D341Med (cell line): Measurements from ENCODE around the gene GLRA1.
A peak's percentile ranks its signal among the peaks of the same experiment; 100 is the strongest.

Experiments
- DNase-seq: peaks from one replicate; pipeline ENCODE4 v3.0.0; 2012; ENCODE audit warnings: low spot score

GLRA1 gene

DNA sequence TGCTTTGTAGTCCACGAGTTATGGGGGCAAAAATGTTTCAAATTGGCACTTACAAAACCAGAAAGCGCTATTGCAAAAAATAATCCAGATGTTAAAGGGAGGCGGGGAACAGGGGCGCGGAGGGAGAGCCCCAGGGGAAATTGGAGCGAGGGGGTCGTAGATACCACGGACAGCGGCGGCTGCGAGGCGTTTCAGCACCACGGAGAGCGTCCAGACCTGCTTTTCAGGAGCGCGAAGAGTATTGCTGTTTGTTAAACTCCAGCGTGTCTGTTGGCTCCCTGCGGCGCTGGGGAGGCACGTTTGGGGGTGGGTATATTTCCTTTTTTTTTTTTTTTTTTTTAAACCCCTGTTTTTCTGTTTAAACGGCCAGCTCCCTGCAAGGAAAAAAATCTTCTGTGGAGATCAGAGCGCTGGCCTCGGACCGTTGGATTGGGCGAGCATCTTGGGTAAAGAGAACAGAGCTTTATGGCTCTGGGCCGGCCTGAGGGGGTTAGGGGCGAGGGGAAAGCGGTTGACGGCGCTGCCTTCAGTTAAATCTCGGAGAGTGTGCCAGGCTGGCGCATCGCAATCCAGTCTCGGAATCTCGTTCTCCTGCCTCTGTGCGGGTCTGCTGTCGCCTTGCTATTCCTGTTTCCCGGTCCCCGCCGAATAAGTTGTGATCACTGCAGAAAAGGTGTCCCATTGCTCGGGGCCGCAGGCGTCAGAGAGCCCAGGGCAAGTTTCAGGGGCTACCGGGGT, at the start of gene GLRA1:
TSS of gene GLRA1 (minus strand) at position 288 of the 738 bp plus-strand sequence. CDS start 302 bp downstream, outside the sequence.
- DNase-seq: peak; percentile 45

DNA sequence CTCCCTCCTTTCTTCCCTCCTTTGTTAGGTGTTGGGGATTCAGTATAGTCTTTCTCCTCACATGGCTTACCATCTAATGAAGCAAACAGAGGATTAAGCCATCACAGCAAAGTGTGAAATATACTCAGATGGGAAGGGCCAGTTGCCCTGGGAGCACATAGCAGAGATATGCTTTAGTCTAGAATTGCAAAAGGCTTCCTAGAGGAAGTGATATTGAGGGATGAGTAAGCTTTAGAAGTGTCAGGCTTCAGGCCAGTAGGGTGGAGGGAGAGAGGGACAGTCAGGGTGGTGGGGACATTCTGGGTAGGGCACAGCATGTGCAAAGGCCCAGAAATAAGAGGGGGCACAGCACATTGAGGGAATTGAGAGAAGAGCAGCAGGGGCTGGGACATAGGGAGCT, 46.2 kb upstream of the GLRA1 start:
- DNase-seq: no peak

DNA sequence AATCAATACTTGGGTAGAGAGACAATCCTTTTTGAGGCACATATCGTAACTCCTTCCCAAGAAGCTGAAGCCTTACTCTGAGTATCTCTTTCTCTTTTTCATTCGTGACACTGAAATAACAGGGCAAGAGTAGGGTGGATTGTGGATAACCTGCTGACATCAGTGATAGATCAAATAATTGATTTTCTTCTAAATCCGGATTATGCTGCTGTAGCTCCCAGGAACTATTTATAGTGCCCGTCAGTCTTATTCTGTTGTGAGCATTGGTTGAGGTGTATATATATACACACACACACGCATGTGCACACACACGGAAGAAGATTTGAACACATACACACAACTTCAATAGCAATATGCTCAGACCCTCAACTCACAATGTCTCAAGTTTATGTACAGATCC, 43.2 kb upstream of the GLRA1 start:
- no peak for DNase-seq

DNA sequence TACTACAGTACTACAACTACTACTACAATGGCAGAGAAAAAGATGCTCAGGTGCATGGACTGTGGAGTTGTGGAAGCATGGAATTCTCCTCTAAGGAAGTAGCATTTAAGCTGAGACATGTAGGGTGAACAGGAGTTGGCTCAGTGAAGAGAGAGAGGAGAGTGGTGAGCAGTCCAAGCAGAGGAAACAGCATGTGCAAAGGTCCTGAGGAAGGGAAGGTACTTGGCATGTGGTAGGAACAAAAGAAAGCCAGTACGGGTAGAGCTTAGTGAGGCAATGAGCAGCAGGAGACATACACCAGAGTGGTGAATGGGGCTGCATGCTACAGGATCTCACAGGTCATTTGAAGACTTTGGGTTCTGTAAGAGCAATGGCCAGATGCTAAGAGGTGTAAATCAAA, 41.4 kb upstream of the GLRA1 start:
- no peak for DNase-seq

DNA sequence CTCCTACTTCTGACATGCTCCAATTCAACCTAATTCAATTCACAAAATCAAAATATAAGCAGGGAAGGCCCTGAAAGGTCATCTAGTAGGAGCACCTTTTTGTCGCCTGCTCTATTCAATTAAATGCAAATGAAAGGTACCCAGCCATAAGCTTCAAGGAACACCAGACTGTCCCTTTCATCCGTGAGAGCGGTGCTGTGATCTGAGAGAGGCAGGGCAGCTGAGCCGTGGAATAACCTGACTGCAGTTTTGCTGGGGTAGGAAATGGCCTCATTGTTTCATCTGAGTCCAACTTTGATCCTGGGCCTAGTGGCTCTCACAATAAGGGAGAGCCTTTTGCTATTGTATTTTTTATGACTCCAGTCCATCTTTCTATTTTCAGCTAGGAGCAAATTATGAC, 39.8 kb upstream of the GLRA1 start:
- DNase-seq: no peak

DNA sequence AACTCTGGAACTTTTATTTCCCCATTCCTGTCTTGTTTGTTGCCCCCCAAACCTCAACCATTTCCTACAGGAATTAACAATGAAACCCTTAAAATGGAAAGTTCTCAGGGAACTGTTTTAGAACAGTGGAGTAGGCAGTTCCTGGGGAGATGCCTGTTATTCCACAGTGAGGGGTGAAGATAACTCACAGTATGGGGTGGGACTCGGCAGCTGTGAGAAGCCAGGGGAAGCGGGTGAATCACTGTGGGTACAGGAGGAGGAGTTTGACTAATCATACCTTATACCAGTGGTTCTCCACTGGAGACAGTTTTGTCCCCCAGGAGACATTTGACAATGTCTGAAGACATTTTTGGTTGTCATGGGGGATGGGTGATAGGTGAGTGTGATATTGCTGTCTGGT, 36.9 kb upstream of the GLRA1 start:
- DNase-seq: no peak

DNA sequence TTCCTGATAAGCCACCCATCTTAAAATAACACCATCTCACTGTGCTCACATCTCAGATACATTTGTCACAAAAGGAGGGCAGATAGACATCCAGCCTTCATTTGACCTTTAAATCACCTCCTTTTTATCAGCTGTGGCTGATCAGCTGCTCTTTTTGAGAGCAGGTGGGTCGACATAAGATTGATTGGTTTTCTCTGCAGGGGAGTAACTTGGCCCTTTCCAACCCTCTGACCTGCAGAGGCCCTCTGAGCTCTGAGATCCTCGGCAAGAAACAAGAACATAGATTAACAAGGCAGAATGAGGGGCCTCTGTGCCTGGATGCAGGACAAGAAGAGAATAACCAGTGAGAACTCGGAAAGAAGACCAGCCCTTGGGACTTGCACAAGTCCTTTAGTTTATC, 33.5 kb upstream of the GLRA1 start:
- no peak for DNase-seq

DNA sequence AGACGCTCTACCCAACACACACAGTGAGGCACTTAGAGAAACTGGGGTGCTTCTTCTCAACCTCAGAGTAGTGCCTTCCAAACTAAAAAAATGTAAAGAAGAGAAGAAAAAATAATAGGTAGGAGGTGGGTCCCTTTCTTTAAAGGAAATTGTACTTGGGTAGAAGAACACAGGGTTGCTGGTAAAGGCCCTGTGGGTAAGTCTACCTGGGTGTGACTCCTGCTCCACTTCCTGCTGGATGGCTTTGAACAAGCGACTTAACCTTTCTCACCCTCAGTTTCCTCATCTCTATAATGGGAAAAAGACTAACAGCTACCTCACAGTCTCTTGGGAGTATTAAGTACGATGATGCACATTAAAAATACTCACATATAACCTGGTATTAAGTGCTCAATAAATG, 32.1 kb upstream of the GLRA1 start:
- no peak for DNase-seq

DNA sequence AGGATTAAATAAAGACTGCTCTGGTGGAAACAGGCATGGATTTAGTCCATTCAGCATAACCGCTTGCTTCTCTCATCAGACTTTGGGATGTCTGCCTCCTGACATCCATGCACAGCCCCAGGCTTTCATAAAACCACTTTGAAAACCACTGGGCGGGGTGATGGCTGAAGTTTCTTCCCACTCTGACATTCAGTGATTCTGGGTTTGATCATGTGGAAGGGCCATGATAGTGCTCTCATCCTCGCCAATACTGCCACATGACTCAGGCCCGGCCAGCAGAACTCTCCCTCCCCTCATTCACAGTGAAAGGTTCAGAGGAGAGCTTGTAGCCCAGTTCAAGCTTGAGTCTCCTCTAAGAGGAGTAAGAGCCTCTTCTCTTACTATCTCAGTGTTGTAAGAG, 29.6 kb upstream of the GLRA1 start:
- no peak for DNase-seq

DNA sequence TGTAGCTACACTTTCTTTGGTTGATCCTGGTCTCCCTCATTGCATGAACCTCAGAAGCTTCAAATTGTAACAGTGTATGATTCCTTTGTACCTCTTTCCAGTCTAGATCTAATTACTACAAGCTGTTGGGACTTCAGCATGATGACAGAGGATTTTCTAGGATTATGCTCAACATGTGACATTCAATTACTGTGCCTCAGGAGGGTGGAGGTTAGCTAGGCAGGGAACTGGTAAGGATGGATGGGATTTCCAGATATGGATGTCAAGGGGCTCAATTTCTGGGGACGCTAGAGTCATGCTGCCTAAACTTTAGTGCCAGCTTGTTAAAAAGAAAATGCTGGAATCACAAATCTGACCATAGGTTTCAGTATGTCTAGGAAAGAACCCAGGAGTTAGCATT, 29.2 kb upstream of the GLRA1 start:
- peak; percentile 51 for DNase-seq

DNA sequence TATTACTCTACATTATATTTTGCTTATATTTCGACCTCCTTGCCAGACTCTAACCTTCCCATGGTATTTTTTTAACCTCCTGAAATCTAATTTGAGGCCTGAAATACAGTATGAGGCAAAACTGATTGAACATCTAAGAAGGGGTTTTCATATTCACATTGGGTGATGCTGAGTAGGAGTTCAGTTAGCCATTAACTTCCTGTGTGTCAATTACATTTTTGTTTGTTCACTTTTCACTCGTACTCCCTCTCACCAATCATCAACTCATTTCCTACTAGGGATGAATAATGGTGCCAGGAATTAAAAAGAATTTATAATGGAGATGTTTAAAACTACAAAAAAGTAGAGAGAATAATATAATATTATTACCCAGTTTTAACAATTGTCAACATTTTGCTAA, 27.6 kb upstream of the GLRA1 start:
- no peak for DNase-seq

DNA sequence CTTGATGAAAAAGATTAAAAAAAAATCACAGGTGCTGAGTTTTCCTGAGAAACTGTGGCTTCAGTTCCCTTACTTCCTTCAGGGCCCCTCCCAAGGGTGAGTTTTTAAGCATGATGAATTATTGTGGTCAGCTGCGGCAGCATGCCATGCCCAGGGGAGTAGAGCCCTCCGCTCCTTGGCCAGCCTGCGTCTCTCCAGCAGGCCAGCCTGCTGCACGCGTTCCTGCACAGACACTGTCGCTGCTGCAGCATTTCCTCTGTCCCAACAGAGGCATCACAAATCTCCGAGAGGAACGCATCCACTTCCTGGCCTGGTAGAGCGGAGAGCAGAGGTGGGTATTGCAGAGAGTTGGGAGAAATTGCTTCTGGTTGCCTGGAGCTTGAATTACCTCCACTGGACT, 26.1 kb upstream of the GLRA1 start:
- no peak for DNase-seq

DNA sequence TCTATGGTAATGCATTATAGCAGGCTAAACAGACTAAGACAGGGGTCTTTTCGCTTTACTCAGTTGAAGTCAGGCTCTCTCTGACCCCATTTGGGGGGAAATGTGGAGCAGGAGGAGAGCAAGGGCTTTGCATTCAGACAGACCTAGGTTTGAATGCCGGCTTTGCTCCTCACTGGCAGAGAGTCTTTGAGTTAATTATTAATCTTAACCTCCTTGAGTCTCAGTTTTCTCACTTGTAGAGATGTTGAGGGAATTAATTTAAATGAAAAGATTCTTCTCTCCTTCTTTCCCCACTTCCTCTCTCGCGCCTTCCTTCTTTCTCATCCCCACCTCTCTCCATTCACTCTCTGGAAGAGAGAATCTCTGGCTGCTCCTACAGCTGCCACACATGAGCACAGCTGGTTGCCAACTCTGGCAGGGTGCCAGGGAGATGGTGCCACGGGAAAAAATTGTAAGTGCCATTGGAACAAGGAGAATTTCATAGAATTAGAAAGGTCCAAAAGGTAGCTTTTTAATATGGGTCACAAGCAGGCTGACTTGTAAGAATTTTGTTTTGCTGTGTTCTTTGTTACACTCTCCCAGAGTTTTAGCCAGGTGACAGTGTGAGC, 25.2 kb upstream of the GLRA1 start:
- DNase-seq: no peak

DNA sequence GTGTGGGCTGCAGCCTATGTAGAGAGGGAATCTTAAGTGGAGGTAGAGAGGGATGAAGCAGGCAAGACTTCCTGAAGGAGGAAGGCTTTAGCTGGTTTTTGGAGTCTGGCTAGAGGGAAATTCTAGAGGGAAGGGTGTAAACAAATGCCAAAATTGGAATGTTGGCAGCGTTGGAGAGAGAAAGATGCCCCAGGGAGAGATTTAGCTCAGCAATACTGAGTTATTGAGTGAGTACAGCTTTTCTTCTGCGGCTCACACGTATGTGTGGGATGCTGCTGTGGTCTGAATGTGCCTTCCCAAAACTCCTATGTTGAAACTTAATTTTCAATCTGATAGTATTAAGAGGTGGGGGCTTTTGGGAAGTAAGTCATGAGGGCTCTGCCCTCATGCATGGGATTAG, 24.5 kb upstream of the GLRA1 start:
- DNase-seq: no peak

DNA sequence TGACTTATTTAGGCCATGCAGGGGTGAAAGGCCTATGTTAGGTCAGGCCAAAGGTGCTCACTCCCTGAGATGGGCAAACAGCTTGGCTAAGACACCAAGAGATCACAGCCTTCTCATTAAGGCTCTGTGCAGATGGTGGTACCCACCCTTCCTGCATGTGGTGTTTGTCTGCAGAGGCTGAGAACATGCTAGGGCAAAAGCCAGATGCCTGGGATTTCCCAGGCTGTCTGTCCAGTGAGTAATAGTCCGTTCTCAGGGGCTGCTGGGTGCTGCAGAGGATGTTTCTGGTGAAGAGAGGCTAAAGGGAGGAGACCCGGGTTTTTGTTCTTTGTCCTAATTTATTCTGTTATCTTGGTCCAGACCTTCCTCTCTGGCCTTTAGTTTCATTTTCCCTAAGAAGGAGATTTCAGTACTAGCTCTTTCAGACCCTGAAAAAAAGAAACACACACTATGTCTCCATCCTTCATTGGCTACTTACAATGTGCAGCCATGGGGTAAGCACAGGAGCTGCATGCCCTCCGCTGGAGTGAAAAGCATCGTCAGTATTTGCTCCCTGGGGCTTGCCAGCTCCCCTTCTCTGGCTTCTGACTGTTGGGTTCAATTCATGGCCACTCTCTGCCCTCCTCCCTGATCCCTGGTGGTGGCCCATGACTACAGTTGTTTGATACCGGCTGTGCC, 23.4 kb upstream of the GLRA1 start:
- no peak for DNase-seq

DNA sequence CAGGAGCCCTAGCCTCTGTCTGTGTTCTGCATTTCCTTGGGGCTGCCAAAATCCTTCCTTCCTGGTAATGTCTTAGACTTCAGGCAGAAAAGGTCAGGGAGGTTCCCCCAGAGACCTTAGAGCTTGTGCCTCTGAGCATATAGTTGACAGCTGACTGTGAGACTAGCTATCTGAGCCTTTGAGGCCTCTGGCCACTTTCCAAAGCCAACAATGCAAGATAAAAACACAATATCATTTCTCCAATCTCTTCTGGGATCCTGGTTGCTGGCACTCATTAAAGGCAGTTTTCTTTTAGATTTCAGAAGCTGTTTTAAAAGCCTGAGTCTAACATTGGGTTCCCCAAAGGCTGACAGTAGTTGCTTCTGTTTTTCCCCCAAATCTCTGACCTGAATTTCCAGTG, 13.2 kb upstream of the GLRA1 start:
- no peak for DNase-seq

DNA sequence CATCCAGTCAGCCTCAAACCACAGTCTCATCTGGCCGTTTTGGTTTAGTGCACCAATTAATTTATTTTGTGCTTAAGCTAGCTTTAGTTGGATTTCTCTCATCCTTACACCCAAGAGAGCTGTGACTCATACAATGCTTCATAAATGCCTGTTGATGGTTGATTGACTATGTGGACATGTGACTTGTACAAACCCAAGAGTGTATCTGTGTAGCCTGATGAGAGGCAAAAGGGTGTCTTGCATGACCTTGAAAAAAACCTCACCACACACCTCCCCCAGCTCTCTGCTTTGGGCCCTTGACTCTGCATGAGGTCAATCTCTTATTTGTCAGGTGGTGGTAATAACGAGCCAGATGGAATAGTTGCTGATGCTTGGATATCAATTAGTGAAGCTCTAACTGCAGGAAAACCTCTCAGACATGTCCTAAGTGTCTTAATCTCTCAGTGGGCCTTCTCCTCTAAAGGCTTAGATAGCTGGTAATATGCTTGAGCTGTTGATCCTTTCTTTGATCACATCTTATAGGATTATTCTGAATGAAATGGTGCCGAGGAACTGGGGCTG, 10.6 kb upstream of the GLRA1 start:
- DNase-seq: peak; percentile 70

DNA sequence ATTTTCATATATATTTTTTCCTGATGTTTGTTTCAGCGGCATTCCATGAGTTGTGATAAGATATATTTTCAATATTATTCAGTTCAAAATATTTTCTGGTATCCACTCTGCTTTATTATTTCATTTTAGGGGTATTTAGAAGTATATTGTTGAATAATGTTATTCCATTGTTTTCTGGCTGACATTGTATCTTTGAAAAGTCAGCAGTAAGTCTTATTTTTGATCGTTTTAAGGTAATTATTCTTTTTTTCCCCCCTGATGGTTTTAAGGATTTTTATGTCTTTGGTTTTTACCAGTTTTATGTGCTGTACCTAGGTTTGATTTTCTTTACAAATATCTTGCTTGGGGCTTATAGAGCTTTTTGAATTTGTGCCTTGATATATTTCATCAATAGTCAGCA, 6.6 kb upstream of the GLRA1 start:
- no peak for DNase-seq

DNA sequence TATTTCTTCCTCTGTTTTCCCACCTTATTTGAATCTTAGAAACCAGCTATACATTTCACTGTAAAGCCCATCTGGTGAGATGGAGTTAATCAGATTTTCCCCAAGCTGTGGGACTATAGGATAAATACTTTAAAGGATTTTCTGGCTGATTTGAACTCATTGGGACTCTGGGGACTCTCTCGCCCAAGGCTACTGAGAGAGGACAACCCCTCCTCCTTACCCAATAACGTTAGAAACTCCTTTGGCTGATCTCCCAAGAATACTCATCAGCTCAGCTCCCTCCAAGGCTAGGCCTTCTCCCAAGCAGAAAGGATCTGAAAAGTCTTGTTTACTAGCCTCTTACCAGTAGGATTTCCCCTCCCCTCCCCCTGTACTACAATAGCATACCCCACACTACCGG, 1.5 kb upstream of the GLRA1 start:
- peak; percentile 73 for DNase-seq

DNA sequence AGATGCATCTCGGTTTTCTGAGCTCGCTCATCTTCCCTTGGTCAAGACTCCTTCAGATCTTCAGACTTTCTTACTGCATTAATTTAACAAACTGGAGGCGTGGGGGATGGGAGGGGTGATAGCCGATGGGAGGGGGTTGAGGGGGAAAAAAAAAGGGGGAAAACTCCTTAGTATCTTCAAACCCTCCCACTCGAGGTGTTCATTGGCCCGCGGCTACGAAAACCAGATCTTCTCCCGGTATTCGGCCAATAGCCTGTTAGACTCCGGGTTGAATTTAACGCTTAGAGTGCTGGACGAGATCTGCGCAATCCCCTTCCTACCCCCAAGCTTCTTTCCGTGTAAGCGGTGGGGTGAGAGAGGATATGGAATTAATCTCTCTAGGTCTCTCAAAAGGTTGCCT, 689 bp upstream of the GLRA1 start:
- peak; percentile 54 for DNase-seq

DNA sequence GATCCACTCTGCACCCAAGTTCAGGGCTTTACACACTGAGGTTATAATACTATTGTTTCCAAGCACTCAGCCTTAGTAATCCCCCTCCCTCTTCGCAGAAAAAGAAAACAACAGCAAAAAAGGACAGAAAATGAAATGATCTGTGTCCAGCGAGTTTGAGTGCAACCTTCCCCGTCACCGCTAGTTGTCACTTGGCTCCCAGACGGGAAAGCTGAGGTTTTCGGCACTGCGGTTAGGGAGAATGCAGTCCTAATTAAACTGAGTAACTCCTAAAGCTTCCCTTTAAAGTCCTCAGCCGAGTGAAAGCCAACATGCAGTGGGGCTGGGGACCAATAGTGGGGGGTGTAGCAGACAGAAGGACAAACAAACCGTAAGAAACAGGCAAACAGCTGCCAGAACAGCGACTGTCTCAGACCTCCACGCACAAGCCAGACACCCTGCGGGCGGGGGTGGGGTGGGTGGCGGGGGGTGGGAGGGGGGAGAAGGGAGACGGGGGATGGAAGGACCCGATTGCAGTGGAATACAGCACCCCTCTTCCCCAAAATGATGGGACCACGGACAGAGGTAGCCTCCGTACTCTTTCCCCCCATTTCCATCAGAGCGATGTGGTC, 680 bp downstream of the GLRA1 start:
- DNase-seq: peak; percentile 70

DNA sequence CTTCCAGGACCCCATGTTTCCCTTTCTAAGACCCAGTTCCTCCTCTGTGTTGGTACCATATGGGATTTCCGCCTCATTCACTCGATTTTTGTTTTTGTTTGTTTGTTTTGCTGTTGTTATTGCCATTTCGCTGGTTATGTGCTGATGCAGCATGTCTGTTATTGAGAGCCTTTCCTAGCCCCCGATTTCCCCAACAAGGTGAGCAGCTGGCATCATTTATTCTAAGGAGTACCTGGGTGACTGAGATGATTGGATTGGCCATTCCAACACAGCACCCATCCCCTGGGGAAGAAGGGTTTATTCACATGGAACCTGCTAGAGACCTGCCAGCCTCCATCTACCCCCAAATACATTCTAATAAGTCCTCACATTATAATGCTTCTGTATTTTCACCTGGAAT, 2.7 kb downstream of the GLRA1 start:
- DNase-seq: no peak

DNA sequence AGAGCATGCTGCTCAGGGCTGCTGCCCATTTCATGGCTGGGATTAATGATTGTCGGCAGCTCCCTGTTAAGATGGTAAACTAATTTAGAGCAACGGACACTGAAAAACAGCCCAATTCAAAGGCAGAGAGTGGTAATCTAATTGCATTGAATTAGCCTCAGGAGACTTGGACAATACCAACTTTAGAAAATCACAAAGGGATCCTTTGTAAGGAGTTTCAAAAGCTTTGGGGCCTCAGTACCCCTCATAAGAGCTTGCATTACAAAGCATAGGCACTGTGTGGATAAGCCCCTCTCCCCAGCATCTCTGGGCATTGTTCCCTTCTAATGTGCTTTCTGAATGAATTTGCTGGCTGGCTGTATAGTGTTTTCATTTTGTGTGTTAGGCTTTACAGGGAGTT, 6.7 kb downstream of the GLRA1 start:
- no peak for DNase-seq
